ENCODE measurements around the gene CX3CR1.
"Not testable (repeated sequence)": the region's sequence is repeated elsewhere in the genome, so short reads cannot be mapped to it uniquely, and the experiment has no call there.

Gene CX3CR1

DNA sequence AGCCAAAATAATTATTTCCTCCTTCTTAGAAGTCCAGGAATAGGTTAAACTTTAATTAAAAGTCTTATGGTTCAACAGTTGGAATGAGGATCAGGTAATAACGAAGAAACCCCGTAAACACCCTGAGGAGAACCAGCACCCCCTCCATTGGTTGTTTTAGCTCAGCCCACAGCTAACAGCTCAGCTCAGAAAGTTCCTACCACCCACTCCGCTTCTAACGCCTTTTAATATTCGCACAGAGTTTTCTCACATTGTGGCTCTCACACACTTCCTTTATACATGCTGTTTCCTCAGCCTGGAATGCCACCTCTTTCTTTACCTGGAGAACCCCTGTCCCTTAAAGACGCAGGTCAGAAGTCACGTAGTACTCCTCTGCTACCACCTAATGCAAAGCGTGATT lies 17.0 kb downstream of the CX3CR1 start:
- DNase-seq = no peak

DNA sequence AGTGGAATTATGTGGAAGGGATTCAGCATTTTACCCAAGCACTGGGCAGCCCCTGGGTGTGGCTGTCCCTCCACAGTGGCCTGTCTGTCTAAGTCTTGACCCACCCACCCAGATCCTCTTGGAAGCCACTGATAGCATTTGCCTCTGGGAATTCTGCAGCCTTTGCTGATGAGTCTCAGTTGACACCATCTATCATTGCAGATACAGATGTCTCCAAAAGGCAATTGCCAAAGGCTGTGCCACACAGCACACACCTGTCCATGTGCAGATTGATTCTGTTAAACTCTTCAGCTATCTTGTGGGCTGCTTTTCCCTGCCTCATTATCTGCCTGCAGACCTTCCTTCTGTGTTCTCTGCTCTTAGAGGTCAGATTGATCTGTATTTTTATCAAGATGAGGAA lies 18.1 kb downstream of the CX3CR1 start:
- no peak for DNase-seq

GRCh38 chr3:39260957-39261356 lies 18.9 kb downstream of the CX3CR1 start:
- peak; percentile 60 for DNase-seq

DNA sequence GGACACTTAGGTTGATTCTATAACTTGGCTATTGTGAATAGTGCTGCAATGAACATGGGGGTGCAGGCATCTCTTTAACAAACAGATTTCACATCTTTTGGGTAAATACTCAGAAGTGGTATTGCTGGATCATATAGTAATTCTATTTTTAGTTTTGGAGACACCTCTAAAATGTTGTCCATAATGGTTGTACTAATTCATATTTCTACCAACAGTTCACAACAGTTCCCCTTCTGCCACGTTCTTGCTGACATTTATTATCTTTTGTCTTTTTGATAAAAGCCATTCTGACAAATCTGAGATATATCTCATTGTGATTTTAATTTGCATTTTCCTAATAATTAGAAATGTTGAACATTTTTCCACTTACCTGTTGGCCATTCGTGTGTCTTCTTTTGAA lies 19.5 kb downstream of the CX3CR1 start:
- DNase-seq = no peak

GRCh38 chr3:39255503-39256325 lies 24.1 kb downstream of the CX3CR1 start:
- DNase-seq = no peak

- DNase-seq = no peak
These were observed 24.9 kb downstream of the CX3CR1 start for GRCh38 chr3:39254806-39255449.

- no peak for DNase-seq
These were observed 28.3 kb downstream of the CX3CR1 start for GRCh38 chr3:39251576-39251975.

GRCh38 chr3:39250116-39250747 lies 29.6 kb downstream of the CX3CR1 start:
- no peak for DNase-seq

- no peak for DNase-seq
These were observed 30.3 kb downstream of the CX3CR1 start for GRCh38 chr3:39249453-39250115.

DNA sequence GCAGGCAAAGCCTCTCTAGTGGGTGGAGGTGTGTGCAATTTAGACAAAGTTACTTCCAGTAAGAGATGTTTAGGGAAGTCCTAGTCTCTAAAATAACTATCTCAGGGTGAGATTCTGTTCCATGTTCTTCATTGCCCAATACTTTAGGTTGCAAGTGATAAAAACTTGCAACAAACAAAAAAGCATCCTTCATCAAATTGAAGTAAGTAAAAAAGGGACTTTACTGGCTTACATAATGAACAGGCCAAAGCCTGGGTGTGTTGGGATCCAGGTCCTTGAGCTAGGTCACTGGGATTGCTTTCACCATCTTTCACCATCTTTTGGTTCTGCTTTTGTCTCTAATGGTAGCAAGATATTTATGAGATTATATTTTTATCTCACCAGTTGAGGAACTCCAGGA lies 38.3 kb downstream of the CX3CR1 start:
- no peak for DNase-seq

- no peak for DNase-seq
These were observed 42.8 kb downstream of the CX3CR1 start for GRCh38 chr3:39237027-39237426.

DNA sequence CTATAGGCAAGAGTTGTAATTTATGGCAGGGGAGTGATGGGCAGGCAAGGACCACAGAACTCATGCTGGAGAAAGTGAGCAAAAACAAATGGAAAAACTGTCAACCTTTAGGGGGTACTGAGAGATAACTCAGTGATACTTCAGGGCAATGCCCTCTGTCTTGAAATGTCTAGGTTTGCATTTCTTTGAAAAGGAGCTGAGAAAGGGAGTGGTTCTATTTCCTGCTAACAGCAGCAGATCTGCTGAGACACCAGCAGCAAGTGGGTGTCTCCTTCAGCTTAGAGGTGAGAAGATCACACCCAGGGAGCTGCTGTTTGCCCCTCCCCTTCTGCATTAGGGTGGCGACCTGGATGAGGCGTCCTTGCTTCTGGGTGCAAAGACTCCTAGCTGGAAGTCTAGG lies 45.2 kb downstream of the CX3CR1 start:
- DNase-seq = peak; percentile 21

DNA sequence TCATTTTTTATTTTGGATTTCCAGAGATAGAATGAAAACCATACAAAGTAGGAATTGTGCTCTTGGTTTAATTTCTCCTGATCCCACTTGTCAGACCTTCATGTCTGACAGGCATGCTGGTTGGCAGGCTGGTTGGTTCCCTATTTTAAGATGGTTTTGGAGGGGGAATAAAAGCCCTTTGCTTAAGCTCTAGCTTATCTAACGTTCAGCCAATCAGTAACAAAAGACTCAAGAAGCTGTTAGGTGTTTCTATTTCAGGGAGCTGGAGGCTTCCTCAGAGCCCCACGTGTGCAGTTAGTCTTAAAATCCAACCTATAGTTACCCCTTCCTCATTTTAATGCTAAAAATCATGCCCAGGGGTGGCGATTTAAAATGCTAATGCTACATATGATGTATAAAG lies 47.0 kb downstream of the CX3CR1 start:
- DNase-seq = no peak

DNA sequence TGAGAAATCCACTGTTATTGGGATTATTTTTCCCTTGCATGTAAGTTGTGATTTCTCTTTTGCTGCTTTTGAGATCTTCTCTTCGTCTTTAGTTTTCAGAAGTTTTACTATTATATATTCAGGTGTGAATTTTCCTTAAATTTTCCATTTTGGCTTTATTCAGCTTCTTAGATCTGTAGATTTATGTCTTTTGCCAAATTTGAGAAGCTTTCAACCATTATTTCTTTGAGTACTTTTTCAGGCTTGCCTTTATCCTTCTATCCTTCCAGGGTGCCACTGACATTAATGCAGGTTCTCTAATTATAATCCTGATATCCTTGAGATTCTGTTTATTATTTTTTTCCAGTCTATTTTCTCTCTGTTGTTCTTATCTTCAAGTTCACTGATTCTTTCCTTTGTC lies 49.4 kb downstream of the CX3CR1 start:
- no peak for DNase-seq

- no peak for DNase-seq
These were observed 51.3 kb downstream of the CX3CR1 start for GRCh38 chr3:39228496-39228895.

- DNase-seq = not testable (repeated sequence)
These were observed 52.2 kb downstream of the CX3CR1 start for GRCh38 chr3:39227596-39227995.

- DNase-seq = no peak
These were observed 53.6 kb downstream of the CX3CR1 start for GRCh38 chr3:39226106-39226741.

GRCh38 chr3:39224288-39224687 lies 55.5 kb downstream of the CX3CR1 start:
- no peak for DNase-seq

- no peak for DNase-seq
These were observed 56.9 kb downstream of the CX3CR1 start for GRCh38 chr3:39222939-39223338.

- DNase-seq = no peak
These were observed 57.4 kb downstream of the CX3CR1 start for GRCh38 chr3:39222462-39222861.

DNA sequence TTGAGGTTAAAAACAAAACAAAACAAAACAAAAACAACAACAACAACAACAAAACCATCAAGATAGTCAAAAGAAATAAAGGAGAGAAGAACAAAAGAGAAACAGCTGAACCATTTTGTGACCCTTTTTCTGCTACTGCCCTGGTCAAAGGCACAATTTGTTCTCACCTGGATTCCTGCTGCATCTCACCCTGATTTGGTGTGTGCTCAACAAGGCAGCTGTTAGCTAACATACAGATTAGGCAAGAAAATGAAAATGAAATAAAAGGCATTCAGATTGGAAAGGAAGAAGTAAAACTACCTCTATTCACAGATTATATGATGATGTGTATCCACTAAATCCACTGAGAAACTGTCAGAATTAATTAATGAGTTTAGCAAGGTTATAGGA lies 58.7 kb downstream of the CX3CR1 start:
- no peak for DNase-seq

- DNase-seq = no peak
These were observed 59.3 kb downstream of the CX3CR1 start for GRCh38 chr3:39220407-39221140.
